Thoracic aorta (tissue), 2 donors: ENCODE data around the gene GPI. TPM values are rescaled to one million over a fixed set of nuclear protein-coding genes. Genes with fewer than 3 reads are reported as not detected.
"Not testable (repeated sequence)": the region's sequence is repeated elsewhere in the genome, so short reads cannot be mapped to it uniquely, and the experiment has no call there.

Experiments
- ATAC-seq: fragments of 150-250 bp; one replicate; pipeline ENCODE4 v1.8.0; 2017; ENCODE audit warnings: low read depth; ENCODE audit not compliant: insufficient number of reproducible peaks, low FRiP score
- DNase-seq: peaks from one replicate; pipeline ENCODE4 v3.0.0-alpha.2; 2020; ENCODE audit warnings: low spot score
- H3K27ac ChIP-seq, 2 donors: fragments of 200-600 bp; sonication (generic); 1 replicate in 1 of 2; 2 replicates in 1 of 2; pipeline ENCODE4 v1.5.1; 2016; ENCODE audit warnings: mild to moderate bottlenecking in 2 of 2, moderate library complexity in 2 of 2
- H3K27me3 ChIP-seq: fragments of 200-600 bp; sonication (generic); replicated peaks from 2 replicates; pipeline ENCODE4 v1.6.0; 2016; ENCODE audit warnings: mild to moderate bottlenecking; ENCODE audit not compliant: insufficient read depth
- H3K36me3 ChIP-seq: fragments of 200-600 bp; sonication (generic); one replicate; pipeline ENCODE4 v1.5.1; 2016
- H3K4me1 ChIP-seq, 2 donors: fragments of 200-600 bp; sonication (generic); 1 replicate in 1 of 2; 2 replicates in 1 of 2; pipeline versions ENCODE4 v1.5.1 to v1.6.0; 2016; ENCODE audit warnings: low read depth in 2 of 2, mild to moderate bottlenecking in 1 of 2; ENCODE audit not compliant: control insufficient read depth in 1 of 2
- H3K4me3 ChIP-seq: fragments of 200-600 bp; sonication (generic); 2 replicates; pipeline ENCODE4 v1.5.1; 2016; ENCODE audit warnings: mild to moderate bottlenecking
- H3K9me3 ChIP-seq: fragments of 200-600 bp; sonication (generic); 2 replicates; pipeline ENCODE4 v1.5.1; 2016
- CTCF ChIP-seq: fragments of 200-600 bp; sonication (generic); IDR thresholded peaks from one replicate; pipeline ENCODE4 v1.5.1; 2019; ENCODE audit warnings: antibody characterized with exemption
- total RNA-seq, 2 donors: library from RNA; depleted of rRNA; stranded (reverse); fragments of >200 nt; gene quantifications; one replicate each; pipeline versions ENCODE4 v1.1.0 to v1.2.3, GENCODE V29; 2016

GPI gene
- total RNA-seq, 2 donors from 2014 or later = 112 to 207 TPM

- TF ChIP-seq CTCF = no peak
- DNase-seq (no peak), ATAC-seq (no peak)
- no peak overlapping the region for H3K4me3 ChIP-seq
- no peak overlapping the region for H3K27ac ChIP-seq
- H3K27me3 ChIP-seq = no peaks in the 10 kb centered on the region
- no peaks in the 10 kb centered on the region for H3K4me1 ChIP-seq
- no peaks in the 10 kb centered on the region for H3K9me3 ChIP-seq
- peaks cover 55% of the 10 kb centered on the region for H3K36me3 ChIP-seq
Observed at GRCh38 chr19:34386645-34387445, 21.8 kb downstream of the GPI start.

- no peak overlapping the region for H3K27ac ChIP-seq
- H3K27me3 ChIP-seq = no peaks in the 10 kb centered on the region
- H3K36me3 ChIP-seq = peaks cover 50% of the 10 kb centered on the region
- DNase-seq = no peak
- TF ChIP-seq CTCF = no peak
- no peak overlapping the region for H3K4me3 ChIP-seq
- no peaks in the 10 kb centered on the region for H3K4me1 ChIP-seq
- no peak for ATAC-seq
- H3K9me3 ChIP-seq = no peaks in the 10 kb centered on the region
Observed at GRCh38 chr19:34387446-34387810, 22.4 kb downstream of the GPI start.

GRCh38 chr19:34388745-34389144 is 23.7 kb downstream of the GPI start:
- H3K9me3 ChIP-seq, H3K27me3 ChIP-seq, H3K27ac ChIP-seq, H3K4me1 ChIP-seq, DNase-seq, H3K4me3 ChIP-seq, ATAC-seq: not testable (repeated sequence)
- H3K36me3 ChIP-seq = peaks cover 38% of the 10 kb centered on the region

DNA sequence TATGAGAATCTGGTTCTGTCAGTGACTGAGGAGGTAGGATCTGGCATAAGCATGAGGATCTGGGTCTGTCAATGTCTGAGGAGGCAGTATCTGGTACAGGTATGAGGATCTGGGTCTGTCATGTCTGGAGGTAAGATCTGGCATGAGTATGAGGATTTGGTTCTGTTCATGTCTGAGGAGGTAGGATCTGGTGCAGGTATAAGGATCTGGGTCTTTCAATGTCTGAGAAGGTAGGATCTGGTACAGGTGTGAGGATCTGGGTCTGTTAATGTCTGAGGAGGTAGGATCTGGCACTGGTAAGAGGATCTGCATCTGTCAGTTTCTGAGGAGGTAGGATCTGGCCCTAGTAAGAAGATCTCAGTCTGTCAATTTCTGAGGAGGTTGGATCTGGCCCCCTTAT is 26.8 kb downstream of the GPI start:
- peaks cover 45% of the 10 kb centered on the region for H3K36me3 ChIP-seq
- peak; percentile 33 for ATAC-seq

DNA sequence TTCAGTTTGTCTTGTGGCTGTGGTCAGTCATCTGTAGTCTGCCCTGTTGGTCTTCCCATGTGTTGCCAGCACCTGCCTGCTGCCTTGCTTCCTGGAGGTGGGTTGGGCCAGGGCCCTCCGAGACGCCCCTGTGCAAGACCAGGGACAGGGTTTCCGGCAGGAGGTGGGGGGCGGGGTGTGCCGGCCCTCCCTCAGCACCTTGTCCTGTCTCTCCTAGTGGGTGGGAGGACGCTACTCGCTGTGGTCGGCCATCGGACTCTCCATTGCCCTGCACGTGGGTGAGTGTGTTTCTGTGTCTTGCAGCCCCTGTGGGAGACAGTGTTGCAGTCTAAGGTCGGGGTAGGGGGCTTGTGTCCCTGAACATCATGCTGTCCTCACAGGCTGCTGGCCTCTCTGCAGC is 28.0 kb downstream of the GPI start:
- no peak for DNase-seq
- no peak overlapping the region for H3K27ac ChIP-seq
- no peaks in the 10 kb centered on the region for H3K9me3 ChIP-seq
- no peak overlapping the region for H3K4me3 ChIP-seq
- H3K36me3 ChIP-seq = peaks cover 52% of the 10 kb centered on the region
- H3K27me3 ChIP-seq = no peaks in the 10 kb centered on the region
- TF ChIP-seq CTCF = no peak
- H3K4me1 ChIP-seq = no peaks in the 10 kb centered on the region
- no peak for ATAC-seq

More for the DNA sequence above, 26.8 kb downstream of the GPI start:
- no peak for DNase-seq
- TF ChIP-seq CTCF = no peak
- no peak overlapping the region for H3K27ac ChIP-seq
- no peaks in the 10 kb centered on the region for H3K27me3 ChIP-seq
- H3K4me1 ChIP-seq = no peaks in the 10 kb centered on the region
- H3K4me3 ChIP-seq = no peak overlapping the region
- no peaks in the 10 kb centered on the region for H3K9me3 ChIP-seq

GRCh38 chr19:34393629-34394028 is 28.6 kb downstream of the GPI start:
- DNase-seq (no peak), ATAC-seq (no peak)
- Histone ChIP-seq H3K36me3 (peaks cover 51% of the 10 kb centered on the region), H3K27me3 (no peaks in the 10 kb centered on the region), H3K9me3 (no peaks in the 10 kb centered on the region), H3K4me1 (no peaks in the 10 kb centered on the region), H3K4me3 (no peak overlapping the region), H3K27ac (no peak overlapping the region)
- no peak for TF ChIP-seq CTCF
